Stomach (tissue), 4 donors: ENCODE measurements around the gene FNDC3B.

Experiments
- CTCF ChIP-seq, 7 experiments: fragments of 450-650 bp in 4 of 7; fragments of 200-600 bp in 3 of 7; sonication (generic) in 3 of 7; IDR thresholded peaks; one replicate each; pipeline ENCODE4 v1.5.1; 2016 to 2019; ENCODE audit warnings: antibody characterized with exemption in 7 of 7, control low read depth in 2 of 7, mild to moderate bottlenecking in 1 of 7
- POLR2A ChIP-seq, 4 donors: fragments of 450-650 bp; IDR thresholded peaks; one replicate each; pipeline ENCODE4 v1.6.1; 2016; ENCODE audit warnings: antibody characterized with exemption in 4 of 4, control low read depth in 2 of 4, mild to moderate bottlenecking in 1 of 4, moderate library complexity in 1 of 4
- POLR2AphosphoS5 ChIP-seq, 3 donors: sonication (generic); formaldehyde crosslinking; IDR thresholded peaks; one replicate each; pipeline ENCODE4 v1.6.1; 2016; ENCODE audit warnings: antibody characterized with exemption in 3 of 3

- TF ChIP-seq POLR2A (IDR thresholded peaks at IDR 0.05) (no peak), CTCF (IDR thresholded peaks at IDR 0.05) (no peak), POLR2AphosphoS5 (IDR thresholded peaks at IDR 0.05) (no peak)
These were observed 408.5 kb downstream of the FNDC3B start, which contains the start of gene GHSR for GRCh38 chr3:172447611-172448579.
